ENCODE results near the gene ZNF559. TPM values are rescaled to one million over a fixed set of nuclear protein-coding genes. Genes with fewer than 3 reads are reported as not detected.
"Not testable (repeated sequence)": the region's sequence is repeated elsewhere in the genome, so short reads cannot be mapped to it uniquely, and the experiment has no call there.

Gene ZNF559
- polyA plus RNA-seq, 4 donors: 3.8 to 9.9 (median 7.1) TPM

DNA sequence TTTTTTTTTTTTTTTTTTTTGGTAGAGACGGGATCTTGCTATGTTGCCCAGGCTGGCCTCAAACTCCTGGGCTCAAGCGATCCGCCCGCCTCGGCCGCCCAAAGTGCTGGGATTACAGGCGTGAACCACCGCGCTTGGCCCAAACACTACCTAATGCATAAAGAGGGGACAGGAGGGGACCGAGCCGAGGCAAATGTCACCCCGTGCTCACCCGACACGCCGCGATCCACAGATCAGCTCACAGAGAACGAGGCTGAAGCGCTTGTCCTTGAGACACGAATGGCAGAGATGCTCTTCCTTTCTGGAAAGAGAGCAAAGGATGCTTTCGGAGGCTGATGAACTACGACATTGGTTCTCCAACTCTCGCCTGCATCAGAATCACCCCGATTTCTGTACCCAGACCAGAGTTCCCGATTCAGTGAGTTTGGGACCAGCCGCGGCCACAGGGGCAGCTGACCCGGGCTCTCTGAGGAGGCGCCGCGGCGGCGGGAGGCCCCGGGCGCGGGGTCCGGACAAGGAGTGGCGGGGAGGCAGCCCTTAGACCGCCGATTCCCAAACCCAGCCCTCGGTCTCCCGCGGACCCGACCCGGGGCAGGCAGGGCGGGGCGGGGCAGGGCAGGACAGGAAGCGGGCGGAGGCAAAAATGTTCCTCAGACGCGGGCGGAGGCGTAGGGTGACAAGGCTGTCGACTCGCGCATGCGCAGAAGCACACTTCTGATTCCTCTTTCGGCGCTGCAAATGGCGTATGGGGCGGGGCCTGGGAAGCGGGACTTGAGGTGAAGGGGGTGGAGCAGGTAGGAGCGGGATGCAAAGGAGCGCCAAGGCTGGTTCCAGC lies 14.6 kb upstream of the ZNF559 start, which contains the start of gene ZNF699:
Gene ZNF699, minus strand, starts transcription at position 700 of the 835 bp plus-strand sequence. CDS start 4,719 bp downstream, outside the sequence.
- no peak for FAIRE-seq
- peaks cover 0 to 1% (median 0%) of the 10 kb centered on the region in 3 donors for H3K27me3 ChIP-seq (ENCODE audit: control insufficient read depth in 3 of 3, insufficient read depth in 3 of 3, low read length in 3 of 3)
- peaks cover 0 to 3% (median 1%) of the 10 kb centered on the region in 3 donors for H3K4me1 ChIP-seq (ENCODE audit: control insufficient read depth in 3 of 3, insufficient read depth in 2 of 3, low read depth in 1 of 3, low read length in 2 of 3)
- peak within 1 kb of the TSS; percentile 67 to 80 (median 77) for H3K4me3 ChIP-seq (ENCODE audit: low read depth in 1 of 3, low read length in 3 of 3)
- H3K36me3 ChIP-seq (ENCODE audit: control insufficient read depth in 3 of 3, insufficient read depth in 2 of 3, low read depth in 1 of 3, low read length in 3 of 3): peaks cover 0 to 2% (median 1%) of the 10 kb centered on the region in 3 donors
- peaks cover 0 to 12% of the 10 kb centered on the region in 2 donors for H3K9me3 ChIP-seq (ENCODE audit: control insufficient read depth in 2 of 2, insufficient read depth in 1 of 2, low read depth in 1 of 2, low read length in 1 of 2)
- peak; percentile 98 to 99 for DNase-seq
- H3K27ac ChIP-seq (ENCODE audit: low read depth in 1 of 3, low read length in 2 of 3): peak within 1 kb of the TSS; percentile 86 to 97 (median 90)
- WGBS, 3 donors: 0 to 1% (median 1%) methylated on average over 58 to 63 of the region's 63 CpGs

DNA sequence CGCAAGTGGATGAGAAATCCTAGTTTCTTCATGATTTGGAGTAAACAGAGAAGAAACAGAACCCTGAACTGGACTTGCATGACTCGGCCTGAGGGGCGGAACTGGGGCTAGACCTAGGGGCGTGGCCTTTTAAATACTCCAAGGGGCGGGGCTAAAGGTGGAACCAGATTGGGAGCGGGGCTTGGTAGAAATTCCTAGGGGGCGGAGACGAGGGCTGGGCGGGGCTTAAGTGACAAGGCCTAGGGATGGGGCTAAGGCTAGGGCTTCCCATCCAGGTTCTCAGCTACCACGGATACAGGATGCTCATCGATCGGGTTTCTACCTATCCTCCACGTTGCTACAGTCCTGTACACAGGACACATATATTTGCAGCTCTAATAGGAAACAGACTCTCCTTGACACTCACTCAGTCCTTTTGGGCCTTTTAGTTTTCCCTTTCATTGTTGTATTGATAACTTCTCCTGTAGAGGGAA lies 14.0 kb upstream of the ZNF559 start:
- 8 to 12% (median 9%) methylated on average over 13 of the region's 13 CpGs for WGBS, 3 donors
- DNase-seq (no peak), FAIRE-seq (no peak)
- Histone ChIP-seq H3K4me3 (ENCODE audit: low read depth in 1 of 3, low read length in 3 of 3) (peak overlapping the region; percentile 67 to 80 (median 77)), H3K36me3 (ENCODE audit: control insufficient read depth in 3 of 3, insufficient read depth in 2 of 3, low read depth in 1 of 3, low read length in 3 of 3) (no peaks in the 10 kb centered on the region), H3K9me3 (ENCODE audit: control insufficient read depth in 2 of 2, insufficient read depth in 1 of 2, low read depth in 1 of 2, low read length in 1 of 2) (peaks cover 0 to 12% of the 10 kb centered on the region in 2 donors), H3K27me3 (ENCODE audit: control insufficient read depth in 3 of 3, insufficient read depth in 3 of 3, low read length in 3 of 3) (peaks cover 0 to 1% (median 0%) of the 10 kb centered on the region in 3 donors), H3K27ac (ENCODE audit: low read depth in 1 of 3, low read length in 2 of 3) (peak overlapping the region; percentile 86 to 97 (median 90)), H3K4me1 (ENCODE audit: control insufficient read depth in 3 of 3, insufficient read depth in 2 of 3, low read depth in 1 of 3, low read length in 2 of 3) (peaks cover 0 to 3% (median 1%) of the 10 kb centered on the region in 3 donors)

DNA sequence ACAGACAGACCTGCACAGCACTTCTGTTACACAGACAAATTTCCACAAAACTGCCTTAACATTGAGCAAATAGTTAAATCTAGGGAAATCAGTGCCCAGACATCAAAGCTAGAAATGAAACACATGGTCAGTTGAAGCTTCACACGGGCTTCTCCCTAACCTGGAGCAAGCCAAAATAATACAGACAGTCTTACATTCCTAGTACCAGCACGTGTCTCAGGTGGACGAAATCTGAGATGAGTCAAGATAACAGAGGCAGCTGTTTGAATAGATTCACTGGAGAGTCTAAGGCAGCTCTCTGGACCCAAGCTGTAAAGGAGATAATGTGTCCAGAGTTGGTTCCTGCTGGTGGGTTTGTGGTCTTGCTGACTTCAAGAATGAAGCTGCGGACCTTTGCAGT lies 10.2 kb upstream of the ZNF559 start:
- no peak overlapping the region for H3K27ac ChIP-seq (ENCODE audit: low read depth in 1 of 3, low read length in 2 of 3)
- H3K36me3 ChIP-seq (ENCODE audit: control insufficient read depth in 3 of 3, insufficient read depth in 2 of 3, low read depth in 1 of 3, low read length in 3 of 3): no peaks in the 10 kb centered on the region
- 64 to 74% (median 73%) methylated on average over 4 of the region's 4 CpGs for WGBS, 3 donors
- H3K4me1 ChIP-seq (ENCODE audit: control insufficient read depth in 3 of 3, insufficient read depth in 2 of 3, low read depth in 1 of 3, low read length in 2 of 3): no peaks in the 10 kb centered on the region
- H3K27me3 ChIP-seq (ENCODE audit: control insufficient read depth in 3 of 3, insufficient read depth in 3 of 3, low read length in 3 of 3): peaks cover 0 to 1% (median 0%) of the 10 kb centered on the region in 3 donors
- peaks cover 0 to 10% of the 10 kb centered on the region in 2 donors for H3K9me3 ChIP-seq (ENCODE audit: control insufficient read depth in 2 of 2, insufficient read depth in 1 of 2, low read depth in 1 of 2, low read length in 1 of 2)
- no peak overlapping the region for H3K4me3 ChIP-seq (ENCODE audit: low read depth in 1 of 3, low read length in 3 of 3)
- FAIRE-seq: no peak
- DNase-seq: no peak

GRCh38 chr19:9321338-9321737 lies 2.6 kb upstream of the ZNF559 start:
- FAIRE-seq (no peak), DNase-seq (no peak)
- Histone ChIP-seq H3K4me1 (ENCODE audit: control insufficient read depth in 3 of 3, insufficient read depth in 2 of 3, low read depth in 1 of 3, low read length in 2 of 3) (peaks cover 0 to 3% (median 2%) of the 10 kb centered on the region in 3 donors), H3K36me3 (ENCODE audit: control insufficient read depth in 3 of 3, insufficient read depth in 2 of 3, low read depth in 1 of 3, low read length in 3 of 3) (peaks cover 0 to 7% (median 0%) of the 10 kb centered on the region in 3 donors), H3K9me3 (ENCODE audit: control insufficient read depth in 2 of 2, insufficient read depth in 1 of 2, low read depth in 1 of 2, low read length in 1 of 2) (peaks cover 0 to 27% of the 10 kb centered on the region in 2 donors), H3K27me3 (ENCODE audit: control insufficient read depth in 3 of 3, insufficient read depth in 3 of 3, low read length in 3 of 3) (no peaks in the 10 kb centered on the region), H3K4me3 (ENCODE audit: low read depth in 1 of 3, low read length in 3 of 3) (no peak overlapping the region), H3K27ac (ENCODE audit: low read depth in 1 of 3, low read length in 2 of 3) (no peak overlapping the region)
- WGBS, 3 donors: 93 to 95% (median 95%) methylated on average over 17 to 23 of the region's 23 CpGs

- not testable (repeated sequence) for H3K27me3 ChIP-seq (ENCODE audit: control insufficient read depth in 3 of 3, insufficient read depth in 3 of 3, low read length in 3 of 3); DNase-seq; H3K4me3 ChIP-seq (ENCODE audit: low read depth in 1 of 3, low read length in 3 of 3); H3K36me3 ChIP-seq (ENCODE audit: control insufficient read depth in 3 of 3, insufficient read depth in 2 of 3, low read depth in 1 of 3, low read length in 3 of 3); H3K4me1 ChIP-seq (ENCODE audit: control insufficient read depth in 3 of 3, insufficient read depth in 2 of 3, low read depth in 1 of 3, low read length in 2 of 3); H3K27ac ChIP-seq (ENCODE audit: low read depth in 1 of 3, low read length in 2 of 3); FAIRE-seq
- WGBS, 3 donors: 94 to 98% (median 96%) methylated on average over 7 to 11 of the region's 14 CpGs
- H3K9me3 ChIP-seq (ENCODE audit: control insufficient read depth in 2 of 2, insufficient read depth in 1 of 2, low read depth in 1 of 2, low read length in 1 of 2): peaks cover 0 to 27% of the 10 kb centered on the region in 2 donors
Observed at GRCh38 chr19:9321756-9322155, 2.2 kb upstream of the ZNF559 start.

GRCh38 chr19:9322201-9322600 lies 1.8 kb upstream of the ZNF559 start:
- WGBS, 3 donors: 90 to 95% (median 95%) methylated on average over 10 of the region's 10 CpGs
- not testable (repeated sequence) for H3K4me3 ChIP-seq (ENCODE audit: low read depth in 1 of 3, low read length in 3 of 3); H3K27ac ChIP-seq (ENCODE audit: low read depth in 1 of 3, low read length in 2 of 3); H3K27me3 ChIP-seq (ENCODE audit: control insufficient read depth in 3 of 3, insufficient read depth in 3 of 3, low read length in 3 of 3); H3K36me3 ChIP-seq (ENCODE audit: control insufficient read depth in 3 of 3, insufficient read depth in 2 of 3, low read depth in 1 of 3, low read length in 3 of 3); H3K4me1 ChIP-seq (ENCODE audit: control insufficient read depth in 3 of 3, insufficient read depth in 2 of 3, low read depth in 1 of 3, low read length in 2 of 3); DNase-seq; FAIRE-seq
- peaks cover 0 to 30% of the 10 kb centered on the region in 2 donors for H3K9me3 ChIP-seq (ENCODE audit: control insufficient read depth in 2 of 2, insufficient read depth in 1 of 2, low read depth in 1 of 2, low read length in 1 of 2)

DNA sequence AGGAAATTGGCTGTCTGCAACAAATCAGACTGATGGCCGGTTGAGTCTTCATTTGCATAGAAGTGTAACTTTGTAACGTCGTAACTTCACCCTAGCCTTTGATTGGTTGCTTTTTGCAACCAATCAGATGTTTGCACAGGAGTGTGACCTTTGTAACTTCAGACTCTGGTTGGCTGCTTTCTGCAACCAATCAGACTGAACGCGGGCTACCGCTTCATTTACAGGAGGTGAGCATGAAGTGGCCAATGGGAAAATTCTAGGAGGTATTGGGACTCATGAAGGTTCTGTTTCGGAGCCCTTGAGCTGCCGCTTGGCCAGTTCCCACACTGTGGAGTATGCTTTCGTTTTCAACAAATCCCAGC lies 441 bp upstream of the ZNF559 start:
- FAIRE-seq (no peak), DNase-seq (peak in 1 of 2 donors; percentile 82)
- Histone ChIP-seq H3K4me3 (ENCODE audit: low read depth in 1 of 3, low read length in 3 of 3) (peak overlapping the region; percentile 56 to 94 (median 83)), H3K27ac (ENCODE audit: low read depth in 1 of 3, low read length in 2 of 3) (peak overlapping the region in 2 of 3 donors; percentile 90 to 96), H3K9me3 (ENCODE audit: control insufficient read depth in 2 of 2, insufficient read depth in 1 of 2, low read depth in 1 of 2, low read length in 1 of 2) (peaks cover 0 to 37% of the 10 kb centered on the region in 2 donors), H3K4me1 (ENCODE audit: control insufficient read depth in 3 of 3, insufficient read depth in 2 of 3, low read depth in 1 of 3, low read length in 2 of 3) (peaks cover 0 to 3% (median 2%) of the 10 kb centered on the region in 3 donors), H3K36me3 (ENCODE audit: control insufficient read depth in 3 of 3, insufficient read depth in 2 of 3, low read depth in 1 of 3, low read length in 3 of 3) (peaks cover 0 to 11% (median 0%) of the 10 kb centered on the region in 3 donors), H3K27me3 (ENCODE audit: control insufficient read depth in 3 of 3, insufficient read depth in 3 of 3, low read length in 3 of 3) (no peaks in the 10 kb centered on the region)
- WGBS, 3 donors: 0 to 5% (median 2%) methylated on average over 9 of the region's 9 CpGs

- DNase-seq (no peak), FAIRE-seq (no peak)
- Histone ChIP-seq H3K4me1 (ENCODE audit: control insufficient read depth in 3 of 3, insufficient read depth in 2 of 3, low read depth in 1 of 3, low read length in 2 of 3) (peaks cover 0 to 3% (median 2%) of the 10 kb centered on the region in 3 donors), H3K27ac (ENCODE audit: low read depth in 1 of 3, low read length in 2 of 3) (peak overlapping the region; percentile 81 to 96 (median 90)), H3K9me3 (ENCODE audit: control insufficient read depth in 2 of 2, insufficient read depth in 1 of 2, low read depth in 1 of 2, low read length in 1 of 2) (peaks cover 0 to 40% of the 10 kb centered on the region in 2 donors), H3K27me3 (ENCODE audit: control insufficient read depth in 3 of 3, insufficient read depth in 3 of 3, low read length in 3 of 3) (no peaks in the 10 kb centered on the region), H3K36me3 (ENCODE audit: control insufficient read depth in 3 of 3, insufficient read depth in 2 of 3, low read depth in 1 of 3, low read length in 3 of 3) (peaks cover 0 to 12% (median 0%) of the 10 kb centered on the region in 3 donors), H3K4me3 (ENCODE audit: low read depth in 1 of 3, low read length in 3 of 3) (peak overlapping the region; percentile 70 to 94 (median 83))
- 37 to 66% (median 61%) methylated on average over 9 of the region's 9 CpGs for WGBS, 3 donors
Observed at GRCh38 chr19:9324584-9324962, 594 bp downstream of the ZNF559 start.

Measured in small intestine (tissue), 7 donors.